KOPT-K1 (cell line): ENCODE results near the gene TNRC6C.
"Not testable (repeated sequence)": the region's sequence is repeated elsewhere in the genome, so short reads cannot be mapped to it uniquely, and the experiment has no call there.

Experiments used
- H3K27ac ChIP-seq: fragments of 200-600 bp; sonication (generic); 2 replicates; pipeline ENCODE4 v1.5.1; 2016; ENCODE audit warnings: antibody characterized with exemption, mild to moderate bottlenecking, low read depth, low read length; ENCODE audit not compliant: poor library complexity, severe bottlenecking
- H3K36me3 ChIP-seq: fragments of 200-600 bp; sonication (generic); 2 replicates; pipeline ENCODE4 v1.5.1; 2017; ENCODE audit warnings: antibody characterized with exemption, mild to moderate bottlenecking, low read length, moderate library complexity; ENCODE audit not compliant: insufficient read depth
- H3K9me3 ChIP-seq: fragments of 200-600 bp; sonication (generic); 2 replicates; pipeline ENCODE4 v1.5.1; 2017; ENCODE audit warnings: antibody characterized with exemption, low read length, mild to moderate bottlenecking; ENCODE audit not compliant: insufficient read depth, poor library complexity, severe bottlenecking

Gene TNRC6C

GRCh38 chr17:77968788-77969187, 10.3 kb downstream of the TNRC6C start:
- Histone ChIP-seq H3K9me3 (no peaks in the 10 kb centered on the region), H3K36me3 (peaks cover 13% of the 10 kb centered on the region), H3K27ac (no peak overlapping the region)

- not testable (repeated sequence) for H3K36me3 ChIP-seq, H3K9me3 ChIP-seq, H3K27ac ChIP-seq
These were observed 13.8 kb downstream of the TNRC6C start for GRCh38 chr17:77972271-77972670.

GRCh38 chr17:77973953-77974352, 15.4 kb downstream of the TNRC6C start:
- no peaks in the 10 kb centered on the region for H3K9me3 ChIP-seq
- H3K27ac ChIP-seq: no peak overlapping the region
- no peaks in the 10 kb centered on the region for H3K36me3 ChIP-seq

- Histone ChIP-seq H3K36me3 (no peaks in the 10 kb centered on the region), H3K9me3 (no peaks in the 10 kb centered on the region), H3K27ac (no peak overlapping the region)
These were observed 15.9 kb downstream of the TNRC6C start for GRCh38 chr17:77974396-77974795.

GRCh38 chr17:77982430-77982829, 23.9 kb downstream of the TNRC6C start:
- peaks cover 26% of the 10 kb centered on the region for H3K36me3 ChIP-seq
- not testable (repeated sequence) for H3K9me3 ChIP-seq, H3K27ac ChIP-seq

GRCh38 chr17:77990301-77990700, 31.8 kb downstream of the TNRC6C start:
- Histone ChIP-seq H3K27ac (no peak overlapping the region), H3K36me3 (peaks cover 8% of the 10 kb centered on the region; the same call in 1 of the 2 replicates), H3K9me3 (no peaks in the 10 kb centered on the region)

GRCh38 chr17:77993735-77994134, 35.2 kb downstream of the TNRC6C start:
- not testable (repeated sequence) for H3K9me3 ChIP-seq, H3K27ac ChIP-seq
- peaks cover 10% of the 10 kb centered on the region; the same call in 1 of the 2 replicates for H3K36me3 ChIP-seq

- H3K36me3 ChIP-seq: peaks cover 19% of the 10 kb centered on the region
- H3K27ac ChIP-seq: no peak overlapping the region
- no peaks in the 10 kb centered on the region for H3K9me3 ChIP-seq
These were observed 36.8 kb downstream of the TNRC6C start for GRCh38 chr17:77995146-77995852.

- Histone ChIP-seq H3K27ac (no peak overlapping the region), H3K36me3 (peaks cover 19% of the 10 kb centered on the region), H3K9me3 (no peaks in the 10 kb centered on the region)
These were observed 37.8 kb downstream of the TNRC6C start for GRCh38 chr17:77996256-77996655.

- no peak overlapping the region for H3K27ac ChIP-seq
- H3K9me3 ChIP-seq: no peaks in the 10 kb centered on the region
- peaks cover 26% of the 10 kb centered on the region for H3K36me3 ChIP-seq
These were observed 41.1 kb downstream of the TNRC6C start for GRCh38 chr17:77999413-78000173.

GRCh38 chr17:78000341-78000740, 41.8 kb downstream of the TNRC6C start:
- Histone ChIP-seq H3K36me3 (peaks cover 29% of the 10 kb centered on the region), H3K9me3 (no peaks in the 10 kb centered on the region), H3K27ac (no peak overlapping the region)

- Histone ChIP-seq H3K27ac (no peak overlapping the region), H3K36me3 (peaks cover 35% of the 10 kb centered on the region), H3K9me3 (no peaks in the 10 kb centered on the region)
These were observed 42.7 kb downstream of the TNRC6C start for GRCh38 chr17:78001182-78001581.

GRCh38 chr17:78001612-78002011, 43.1 kb downstream of the TNRC6C start:
- Histone ChIP-seq H3K9me3 (no peaks in the 10 kb centered on the region), H3K36me3 (peaks cover 40% of the 10 kb centered on the region)

GRCh38 chr17:78002166-78002565, 43.7 kb downstream of the TNRC6C start:
- Histone ChIP-seq H3K9me3 (no peaks in the 10 kb centered on the region), H3K36me3 (peaks cover 45% of the 10 kb centered on the region), H3K27ac (no peak overlapping the region)

More at GRCh38 chr17:78001612-78002011, 43.1 kb downstream of the TNRC6C start:
- no peak overlapping the region for H3K27ac ChIP-seq

- Histone ChIP-seq H3K36me3 (peaks cover 66% of the 10 kb centered on the region), H3K9me3 (no peaks in the 10 kb centered on the region), H3K27ac (no peak overlapping the region)
These were observed 47.1 kb downstream of the TNRC6C start for GRCh38 chr17:78005452-78006171.
